Cardiac fibroblast (primary cell): ENCODE data around the gene B4GALT6.

Experiments used
- DNase-seq, 2 donors: peaks; one replicate each; pipeline versions ENCODE4 v3.0.0 to v3.0.0-alpha.2; 2010; ENCODE audit warnings: low read depth in 2 of 2
- H3K4me3 ChIP-seq, 2 donors: replicated peaks in 1 of 2; 1 replicate in 1 of 2; 2 replicates in 1 of 2; pipeline ENCODE4 v1.5.1; 2011; ENCODE audit warnings: low read depth in 2 of 2, low read length in 2 of 2, mild to moderate bottlenecking in 2 of 2, moderate library complexity in 1 of 2
- TF ChIP-seq, protein P1 (sequence below): IDR thresholded peaks from one replicate; pipeline ENCODE4 v1.5.1; 2011; ENCODE audit warnings: low read depth, mild to moderate bottlenecking, low read length, inconsistent platforms

The B4GALT6 gene

DNA sequence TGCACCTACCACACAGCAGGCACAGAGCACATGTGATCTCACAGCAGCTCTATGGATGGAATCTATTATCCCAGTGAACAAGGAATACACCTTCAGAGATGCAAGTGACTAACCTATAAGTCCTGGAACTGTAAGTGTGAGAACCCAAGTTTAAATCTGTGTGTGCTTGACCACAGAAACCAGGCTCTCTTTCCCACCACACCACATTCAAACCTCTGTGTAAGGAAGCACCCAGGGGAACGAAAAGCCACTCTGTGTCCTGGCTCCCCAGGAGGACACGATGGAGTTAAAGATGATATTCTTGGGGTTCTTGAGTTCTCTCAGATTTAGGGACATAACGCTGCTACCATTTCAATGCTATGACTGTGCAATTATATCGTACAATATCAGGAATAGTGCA lies 53.8 kb downstream of the B4GALT6 start:
- TF ChIP-seq, protein P1, sequence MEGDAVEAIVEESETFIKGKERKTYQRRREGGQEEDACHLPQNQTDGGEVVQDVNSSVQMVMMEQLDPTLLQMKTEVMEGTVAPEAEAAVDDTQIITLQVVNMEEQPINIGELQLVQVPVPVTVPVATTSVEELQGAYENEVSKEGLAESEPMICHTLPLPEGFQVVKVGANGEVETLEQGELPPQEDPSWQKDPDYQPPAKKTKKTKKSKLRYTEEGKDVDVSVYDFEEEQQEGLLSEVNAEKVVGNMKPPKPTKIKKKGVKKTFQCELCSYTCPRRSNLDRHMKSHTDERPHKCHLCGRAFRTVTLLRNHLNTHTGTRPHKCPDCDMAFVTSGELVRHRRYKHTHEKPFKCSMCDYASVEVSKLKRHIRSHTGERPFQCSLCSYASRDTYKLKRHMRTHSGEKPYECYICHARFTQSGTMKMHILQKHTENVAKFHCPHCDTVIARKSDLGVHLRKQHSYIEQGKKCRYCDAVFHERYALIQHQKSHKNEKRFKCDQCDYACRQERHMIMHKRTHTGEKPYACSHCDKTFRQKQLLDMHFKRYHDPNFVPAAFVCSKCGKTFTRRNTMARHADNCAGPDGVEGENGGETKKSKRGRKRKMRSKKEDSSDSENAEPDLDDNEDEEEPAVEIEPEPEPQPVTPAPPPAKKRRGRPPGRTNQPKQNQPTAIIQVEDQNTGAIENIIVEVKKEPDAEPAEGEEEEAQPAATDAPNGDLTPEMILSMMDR = no peak
- no peak overlapping the region for H3K4me3 ChIP-seq
- DNase-seq = no peak

DNA sequence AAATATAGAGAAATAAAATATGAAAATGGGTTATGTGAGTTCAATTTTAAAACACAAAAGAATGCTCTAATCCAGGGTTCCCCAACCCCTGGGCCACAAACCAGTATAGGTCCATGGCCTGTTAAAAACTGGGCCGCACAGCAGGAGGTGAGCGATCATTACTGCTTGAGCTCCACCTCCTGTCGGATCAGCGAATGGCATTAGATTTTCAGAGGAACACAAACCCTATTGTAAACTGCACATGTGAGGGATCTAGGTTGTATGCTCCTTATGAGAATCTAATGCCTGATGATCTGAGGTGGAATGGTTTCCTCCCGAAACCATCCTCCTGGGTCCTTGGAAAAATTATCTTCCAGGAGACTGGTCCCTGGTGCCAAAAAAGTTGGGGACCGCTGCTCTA lies 58.0 kb downstream of the B4GALT6 start:
- no peak for DNase-seq
- TF ChIP-seq, protein P1 = no peak
- no peak overlapping the region for H3K4me3 ChIP-seq

DNA sequence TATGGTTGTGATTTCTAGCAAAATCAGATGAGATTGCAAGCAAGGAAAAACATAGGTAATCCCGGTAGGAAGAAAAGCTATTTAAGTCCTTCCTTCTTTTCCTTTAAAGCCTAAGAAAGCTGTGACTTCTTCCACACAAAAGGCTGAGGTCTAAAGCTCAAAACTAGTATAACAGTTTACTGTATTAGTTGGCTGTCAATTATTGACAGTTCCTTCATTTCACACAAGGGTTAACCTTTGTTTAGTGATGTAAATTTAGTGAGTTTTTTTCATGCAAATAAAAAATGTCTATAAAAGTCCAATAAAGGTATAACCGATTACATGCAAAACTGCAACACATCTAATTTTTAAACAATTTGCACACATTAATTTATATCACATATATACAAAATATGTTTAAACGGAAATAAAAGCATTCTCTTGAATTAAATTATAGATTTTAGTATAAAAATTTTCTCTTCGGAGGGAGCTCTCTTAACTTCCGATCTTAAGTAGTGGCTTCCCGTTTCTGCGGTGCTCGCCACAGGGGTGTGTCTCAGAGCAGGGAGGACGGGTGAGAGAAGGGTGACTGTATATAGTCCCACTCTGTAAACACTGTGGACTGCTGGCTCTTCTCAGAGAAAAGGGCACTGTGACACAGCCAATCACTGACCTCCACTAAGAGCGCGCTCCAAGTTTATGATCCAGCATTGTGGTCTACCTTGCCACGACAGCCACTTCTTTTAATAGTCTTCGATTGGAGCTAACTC lies 59.3 kb downstream of the B4GALT6 start:
- no peak for DNase-seq
- no peak overlapping the region for H3K4me3 ChIP-seq
- TF ChIP-seq, protein P1 = no peak

DNA sequence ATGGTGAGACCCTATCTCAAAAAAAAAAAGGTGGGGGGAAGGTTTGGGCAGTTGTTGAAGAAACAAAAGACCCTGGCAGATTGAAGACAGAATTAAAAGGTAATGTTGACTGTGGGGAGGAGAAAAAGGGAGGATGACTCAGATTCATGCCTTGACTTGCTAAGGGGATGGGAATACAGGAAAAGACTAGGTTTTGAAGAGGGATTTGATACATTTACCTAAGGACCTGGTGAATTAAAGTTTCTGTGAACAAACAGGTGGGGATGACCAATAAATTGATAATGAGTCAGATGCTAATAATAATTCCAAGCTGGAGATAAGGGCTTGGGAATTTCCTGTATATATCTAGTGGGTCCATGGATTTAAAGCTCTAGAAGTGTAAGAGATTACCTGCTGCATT lies 65.1 kb downstream of the B4GALT6 start:
- no peak overlapping the region for H3K4me3 ChIP-seq
- DNase-seq = no peak
- TF ChIP-seq, protein P1 = no peak

DNA sequence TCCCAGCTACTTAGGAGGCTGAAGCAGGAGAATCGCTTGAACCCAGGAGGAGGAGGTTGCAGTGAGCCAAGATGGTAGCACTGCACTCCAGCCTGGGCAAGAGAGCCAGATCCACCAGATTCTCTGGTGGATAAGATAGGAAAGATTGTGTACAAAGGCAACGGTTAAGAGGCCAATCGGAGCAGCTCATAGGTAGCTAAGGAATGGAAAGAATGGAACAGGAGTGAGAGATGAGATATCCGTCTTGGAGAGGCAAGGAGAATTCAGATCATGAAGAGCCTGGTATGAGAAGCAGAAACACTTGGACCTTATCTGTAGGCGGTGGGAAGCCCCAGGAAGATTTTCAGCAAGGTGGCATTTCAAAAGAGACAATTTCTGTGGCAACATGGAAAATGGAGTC lies 65.6 kb downstream of the B4GALT6 start:
- no peak for DNase-seq
- no peak overlapping the region for H3K4me3 ChIP-seq
- TF ChIP-seq, protein P1 = no peak

DNA sequence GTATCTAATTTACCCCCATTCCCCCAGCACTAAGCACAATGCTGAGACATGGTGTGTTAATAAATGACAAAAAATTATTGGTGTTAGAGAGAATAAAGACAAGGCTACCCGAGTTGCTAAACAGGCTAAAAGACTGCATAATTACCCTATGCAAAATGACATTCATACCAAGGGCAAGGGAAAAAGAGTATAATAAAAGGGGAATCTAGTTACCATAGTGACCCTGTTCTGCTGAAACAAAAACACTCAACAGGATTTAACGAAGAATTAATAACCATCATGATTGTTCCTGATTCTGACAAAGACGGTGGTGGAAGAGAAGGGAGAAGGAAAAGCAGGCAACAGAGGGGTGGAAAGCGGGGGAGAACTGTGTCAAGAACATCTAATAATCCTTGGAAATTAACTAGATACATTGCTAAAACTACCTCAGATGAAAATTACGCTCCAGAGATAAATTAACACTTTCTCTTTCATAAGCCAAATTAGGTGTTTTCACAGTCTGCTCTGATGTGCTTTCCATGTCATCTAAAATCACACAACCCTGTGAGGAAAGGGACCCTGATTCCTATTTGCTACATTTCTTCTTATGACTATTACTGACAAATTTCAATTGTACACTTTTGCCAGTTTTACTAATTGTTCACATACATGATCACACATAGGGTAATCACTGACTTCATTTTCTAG lies 67.2 kb downstream of the B4GALT6 start:
- no peak for DNase-seq
- H3K4me3 ChIP-seq = no peak overlapping the region
- TF ChIP-seq, protein P1 = no peak
